ENCODE results near the gene ENTREP3.

ENTREP3 gene

DNA sequence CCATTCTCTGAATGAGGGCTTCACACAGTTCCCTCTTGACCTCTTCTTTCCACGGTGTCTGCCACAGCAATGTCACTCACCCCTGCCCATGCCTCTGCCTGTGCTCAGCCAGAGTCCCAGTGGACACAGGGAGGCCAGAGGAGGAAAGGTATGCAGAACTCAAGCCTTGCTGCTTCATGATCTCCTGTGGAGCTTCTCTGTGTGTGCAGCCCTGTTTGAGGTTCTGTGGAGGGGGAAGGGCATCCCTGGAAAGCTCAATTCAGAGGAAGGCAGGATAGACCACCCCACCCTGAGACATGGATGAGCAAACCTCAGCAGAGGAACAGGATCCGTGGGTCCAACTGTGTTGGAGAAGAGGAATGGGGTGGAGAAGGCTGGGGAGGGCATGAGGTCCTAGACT is 24.0 kb upstream of the ENTREP3 start:
- in situ Hi-C loops (cut with MboI; ENCODE audit: low sequenced_read_pairs): no loop called here

DNA sequence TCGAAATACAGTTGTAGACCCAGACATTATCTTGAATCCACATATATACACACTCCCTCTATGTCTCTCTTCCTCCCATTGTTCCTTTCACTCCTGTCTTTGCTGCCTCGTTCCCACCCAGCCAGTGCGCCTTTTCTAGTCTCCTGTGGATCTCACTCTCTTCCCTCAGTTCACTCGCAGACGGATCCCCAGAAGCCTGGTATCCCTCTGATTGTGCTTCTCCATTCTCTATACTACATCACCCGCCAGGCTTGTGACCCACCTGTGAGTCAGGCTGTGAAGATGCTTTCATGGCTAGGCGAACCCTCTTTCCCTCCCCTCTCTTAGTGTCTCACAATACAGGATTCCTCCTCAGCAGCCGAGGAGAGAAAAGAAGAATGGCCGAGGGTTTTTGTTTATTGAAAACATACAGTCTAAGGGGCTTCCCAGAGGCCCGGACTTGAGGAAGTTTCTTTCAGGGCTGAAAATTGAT is 23.4 kb upstream of the ENTREP3 start:
- in situ Hi-C loops (cut with MboI; ENCODE audit: low sequenced_read_pairs): no loop called here

DNA sequence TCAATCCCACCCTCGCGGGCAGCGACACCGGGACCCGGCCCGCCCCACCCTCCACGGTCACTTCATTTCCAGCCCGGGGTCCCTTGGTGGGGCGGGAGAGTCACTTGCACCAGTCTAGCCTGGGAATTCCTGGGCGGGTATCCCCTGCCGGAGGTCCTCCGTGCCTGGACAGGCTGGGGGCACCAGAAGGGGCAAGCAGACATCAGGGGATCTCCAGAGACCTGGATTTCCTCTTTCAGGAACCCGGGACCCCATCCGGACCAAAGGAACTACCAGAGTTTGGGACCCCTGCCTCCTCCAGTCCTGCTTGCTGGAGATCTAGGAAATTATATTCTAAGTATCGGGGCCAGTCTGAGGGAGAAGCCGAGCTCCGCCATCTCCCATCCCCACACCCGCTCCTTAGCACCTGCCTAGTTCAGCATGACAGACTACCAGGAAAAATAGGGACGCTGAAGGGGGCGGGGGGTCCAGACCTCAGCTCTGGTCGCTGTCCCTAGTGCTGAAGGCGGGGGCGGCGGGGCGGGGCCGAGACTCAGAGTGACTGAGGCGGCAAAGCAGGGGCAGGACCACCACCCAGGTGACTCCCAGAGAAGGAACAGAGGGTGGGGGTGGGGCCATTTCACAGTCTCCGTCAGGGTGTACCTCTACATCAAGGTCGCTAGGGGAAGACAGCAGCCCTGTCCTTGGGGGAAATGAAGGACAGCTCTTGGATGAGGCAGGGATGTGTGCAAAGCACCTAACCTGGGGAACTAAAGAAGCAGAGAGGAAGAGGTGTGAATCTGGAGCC is 22.8 kb upstream of the ENTREP3 start:
- in situ Hi-C loops (cut with MboI; ENCODE audit: low sequenced_read_pairs): no loop called here

DNA sequence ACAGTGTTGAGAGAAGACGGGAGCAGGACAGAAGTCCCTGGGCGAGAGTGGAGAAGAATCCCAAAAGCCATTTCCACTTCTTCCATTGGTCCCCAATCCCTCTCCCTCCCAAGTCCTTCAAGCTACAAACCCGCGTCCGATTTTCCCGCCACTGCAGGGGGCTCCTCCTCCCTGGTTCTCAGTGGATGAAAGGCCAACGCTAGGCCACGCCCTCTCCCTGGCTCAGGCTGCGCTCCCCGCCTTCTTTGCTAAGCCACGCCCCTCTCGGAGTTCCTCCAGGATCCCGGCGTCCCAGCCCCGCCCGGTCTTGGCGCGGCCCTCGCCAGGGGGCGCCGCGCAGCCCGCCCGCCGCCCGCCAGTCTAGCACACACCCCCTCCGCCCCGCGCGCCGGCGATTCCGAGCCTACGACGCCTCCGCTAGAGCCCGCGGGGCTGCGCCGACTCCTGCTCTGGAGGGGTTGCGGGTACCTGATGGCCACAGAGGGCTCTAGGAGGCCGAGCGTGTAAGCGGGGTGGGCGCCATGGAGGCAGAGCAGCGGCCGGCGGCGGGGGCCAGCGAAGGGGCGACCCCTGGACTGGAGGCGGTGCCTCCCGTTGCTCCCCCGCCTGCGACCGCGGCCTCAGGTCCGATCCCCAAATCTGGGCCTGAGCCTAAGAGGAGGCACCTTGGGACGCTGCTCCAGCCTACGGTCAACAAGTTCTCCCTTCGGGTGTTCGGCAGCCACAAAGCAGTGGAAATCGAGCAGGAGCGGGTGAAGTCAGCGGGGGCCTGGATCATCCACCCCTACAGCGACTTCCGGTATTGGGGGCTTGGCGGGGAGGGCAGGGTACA is 22.0 kb upstream of the ENTREP3 start, which contains the start of gene HCN3:
HCN3 (plus strand) TSS at position 394 of the 832 bp plus-strand sequence; CDS start at position 522, 128 bp downstream.
- in situ Hi-C loops (cut with MboI; ENCODE audit: low sequenced_read_pairs): no loop called here

DNA sequence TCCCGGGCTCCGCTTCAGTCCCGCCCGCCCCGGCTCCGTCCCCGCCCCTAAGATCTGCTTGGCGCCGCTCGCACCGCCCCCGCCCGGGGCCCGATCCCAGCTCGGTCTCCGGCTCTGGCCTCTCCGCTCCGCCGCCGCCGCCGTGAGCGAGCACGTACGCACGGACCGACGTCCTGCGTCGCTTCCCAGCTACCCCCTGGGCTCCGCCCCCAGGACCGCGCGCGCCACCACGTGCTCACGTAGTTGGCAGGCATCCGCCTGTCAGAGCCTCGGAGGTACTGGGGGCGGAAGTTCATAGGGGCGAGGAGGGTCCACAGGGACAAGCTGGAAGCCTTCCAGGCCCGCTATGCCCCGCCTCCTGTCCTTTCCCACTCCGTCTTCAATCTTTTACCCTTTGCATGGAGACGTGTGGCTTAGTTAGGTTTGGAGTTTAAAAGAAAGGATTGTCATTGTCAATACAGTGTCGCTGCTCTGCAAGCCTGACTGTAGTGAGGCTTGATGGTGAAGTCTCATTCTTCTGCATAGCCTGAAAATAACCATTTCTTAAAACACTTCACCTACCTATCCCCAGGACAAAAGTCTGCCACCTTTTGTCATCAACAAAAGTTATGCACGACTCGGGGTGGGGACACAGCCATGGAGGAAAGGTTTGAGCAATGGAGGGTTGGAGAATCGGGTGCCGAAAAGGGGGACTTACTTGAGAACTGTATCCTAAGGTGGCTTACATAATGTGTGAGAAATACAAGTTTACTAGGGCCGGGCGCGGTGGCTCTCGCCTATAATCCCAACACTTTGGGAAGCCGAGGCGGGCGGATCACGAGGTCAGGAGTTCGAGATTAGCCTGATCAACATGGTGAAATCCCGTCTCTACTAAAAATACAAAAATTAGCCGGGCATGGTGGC is 18.3 kb upstream of the ENTREP3 start, which contains the start of gene CLK2:
CLK2 (minus strand) TSS at position 162 of the 903 bp plus-strand sequence. CDS start 2,527 bp downstream, outside the sequence.
- in situ Hi-C loops (cut with MboI; ENCODE audit: low sequenced_read_pairs): no loop called here

DNA sequence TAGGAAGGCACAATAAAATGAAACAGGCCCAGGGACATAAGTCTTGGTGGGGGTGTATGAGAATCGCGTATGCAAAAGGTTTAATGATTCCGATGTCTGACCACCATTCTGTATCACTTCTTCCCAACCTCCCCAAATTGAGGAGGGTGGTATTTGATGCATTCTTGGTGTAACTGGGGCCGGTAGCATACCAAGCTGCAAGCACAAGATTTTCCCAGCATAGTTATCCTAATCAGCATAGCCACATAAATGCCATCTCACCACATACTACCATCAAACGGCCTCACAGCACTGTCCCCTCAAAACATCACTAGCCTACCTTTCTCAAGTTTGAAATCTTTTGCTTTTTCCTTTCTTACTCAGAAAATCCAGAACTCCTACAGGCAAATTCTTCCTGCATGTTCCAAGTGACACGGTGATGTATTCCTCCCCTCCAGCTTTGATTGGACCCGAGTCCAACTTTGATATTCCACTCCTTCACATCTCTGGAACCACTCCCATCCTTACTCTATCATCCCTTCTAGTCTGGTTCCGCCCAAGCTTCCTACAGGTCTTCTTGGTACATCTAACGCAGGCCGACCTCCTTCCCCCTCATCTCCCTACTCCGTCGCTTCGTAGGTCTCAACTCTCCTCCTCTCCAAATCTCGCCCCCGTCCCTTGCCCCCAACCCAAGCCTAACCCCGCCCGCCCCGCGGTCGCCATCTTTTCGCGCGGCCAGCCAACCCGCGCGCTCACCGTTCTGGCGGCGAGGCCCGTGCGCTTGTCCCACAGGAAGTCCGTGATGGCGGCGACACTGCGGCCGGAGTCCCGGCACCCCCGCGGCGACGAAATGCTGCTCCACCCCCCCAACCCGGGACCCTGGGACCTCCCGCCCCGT is 17.4 kb upstream of the ENTREP3 start:
- in situ Hi-C loops (cut with MboI; ENCODE audit: low sequenced_read_pairs): no loop called here

DNA sequence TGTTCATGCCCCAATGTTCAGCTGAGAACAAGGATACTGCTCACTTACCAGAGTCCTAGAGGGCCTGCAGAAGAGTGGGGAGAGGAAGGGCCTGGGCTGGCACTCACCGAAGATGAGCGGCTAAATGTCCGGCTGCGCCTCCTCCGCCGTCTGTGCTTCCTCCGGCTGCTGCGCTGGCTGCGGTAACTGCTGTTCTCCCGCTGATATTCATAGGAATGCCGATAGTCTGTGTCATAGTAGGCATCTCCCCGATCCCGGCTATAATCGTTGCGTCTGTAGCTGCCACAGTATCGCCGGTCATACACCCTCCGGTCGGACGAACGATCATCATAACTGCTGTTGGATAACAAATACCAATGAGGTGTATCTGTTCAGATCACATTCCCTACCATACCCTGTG is 14.1 kb upstream of the ENTREP3 start:
- in situ Hi-C loops (cut with MboI; ENCODE audit: low sequenced_read_pairs): no loop called here

DNA sequence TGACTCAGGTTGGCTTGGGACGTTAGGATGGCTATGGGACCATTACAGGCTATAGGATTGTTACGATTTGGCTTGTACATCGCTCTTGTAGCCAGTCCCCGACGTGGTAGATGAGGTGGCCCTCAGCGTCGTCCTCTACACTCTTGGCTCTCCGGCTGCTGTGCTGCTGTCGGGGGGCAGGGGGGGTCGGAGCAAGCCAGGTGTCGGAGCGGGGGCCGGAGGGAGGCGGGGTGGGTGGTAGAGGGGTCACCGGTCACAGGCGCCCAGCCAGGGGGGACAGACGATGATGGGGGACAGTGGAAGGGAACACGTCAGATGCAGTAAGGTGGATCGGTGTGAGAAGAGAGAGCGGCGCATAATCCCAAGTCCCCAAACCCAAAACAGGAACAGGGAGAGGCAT is 13.3 kb upstream of the ENTREP3 start:
- in situ Hi-C loops (cut with MboI; ENCODE audit: low sequenced_read_pairs): no loop called here

DNA sequence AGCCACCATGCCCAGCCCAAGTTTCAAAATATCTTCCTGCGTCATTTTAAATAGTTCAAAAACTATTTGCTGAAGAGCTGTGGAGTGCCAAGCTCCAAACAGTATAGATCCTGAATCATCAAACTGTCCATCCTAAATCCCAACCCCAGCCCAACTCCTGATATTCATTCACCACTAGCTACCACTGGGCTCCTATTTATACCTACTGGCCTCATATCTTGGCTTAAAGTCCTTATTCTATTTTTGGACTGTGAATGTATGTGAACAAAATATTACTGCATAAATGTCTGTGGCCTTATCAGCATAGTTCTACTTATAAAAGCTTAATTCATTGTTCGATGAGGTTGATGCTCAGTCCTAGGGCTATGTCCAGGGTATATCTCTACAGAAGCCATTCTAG is 12.1 kb upstream of the ENTREP3 start:
- in situ Hi-C loops (cut with MboI; ENCODE audit: low sequenced_read_pairs): no loop called here

DNA sequence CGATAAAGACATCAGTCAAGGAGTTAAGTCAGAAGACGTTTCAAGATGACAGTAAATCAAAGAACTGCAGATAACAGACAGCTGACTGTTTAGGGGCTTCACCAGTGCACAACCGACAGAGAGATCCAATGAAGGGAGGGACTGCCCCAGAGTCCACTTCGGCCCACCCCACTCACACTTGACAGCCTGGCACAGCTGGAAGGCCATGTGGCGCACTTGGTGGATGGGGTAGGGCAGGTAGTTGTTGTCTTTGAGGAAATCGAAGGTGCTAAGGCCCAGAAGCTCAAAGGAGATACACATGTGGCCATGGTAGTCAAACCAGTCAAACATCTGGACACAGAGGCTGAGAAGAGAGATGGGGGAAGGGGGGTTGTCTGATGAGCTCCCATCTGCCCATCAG is 11.3 kb upstream of the ENTREP3 start:
- in situ Hi-C loops (cut with MboI; ENCODE audit: low sequenced_read_pairs): no loop called here

DNA sequence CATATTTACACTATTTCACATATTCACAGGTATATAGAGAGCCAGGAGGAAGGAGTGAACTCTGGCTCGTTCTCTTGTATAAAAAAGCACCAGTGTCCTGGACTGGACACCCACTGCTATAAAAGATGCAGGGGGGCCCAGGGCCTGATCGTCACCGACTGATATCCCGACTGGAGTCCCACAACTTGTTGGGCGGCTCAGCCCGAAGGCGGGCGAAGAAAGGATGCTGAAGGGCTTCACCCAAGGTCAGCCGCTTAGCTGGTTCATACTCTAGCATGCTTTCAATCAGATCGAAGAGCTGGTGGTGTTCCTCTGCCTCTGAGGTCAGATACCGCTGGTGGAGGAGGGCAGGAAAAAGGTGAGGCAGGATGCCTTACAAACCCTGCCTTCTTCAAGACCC is 7.8 kb upstream of the ENTREP3 start:
- in situ Hi-C loops (cut with MboI; ENCODE audit: low sequenced_read_pairs): no loop called here

DNA sequence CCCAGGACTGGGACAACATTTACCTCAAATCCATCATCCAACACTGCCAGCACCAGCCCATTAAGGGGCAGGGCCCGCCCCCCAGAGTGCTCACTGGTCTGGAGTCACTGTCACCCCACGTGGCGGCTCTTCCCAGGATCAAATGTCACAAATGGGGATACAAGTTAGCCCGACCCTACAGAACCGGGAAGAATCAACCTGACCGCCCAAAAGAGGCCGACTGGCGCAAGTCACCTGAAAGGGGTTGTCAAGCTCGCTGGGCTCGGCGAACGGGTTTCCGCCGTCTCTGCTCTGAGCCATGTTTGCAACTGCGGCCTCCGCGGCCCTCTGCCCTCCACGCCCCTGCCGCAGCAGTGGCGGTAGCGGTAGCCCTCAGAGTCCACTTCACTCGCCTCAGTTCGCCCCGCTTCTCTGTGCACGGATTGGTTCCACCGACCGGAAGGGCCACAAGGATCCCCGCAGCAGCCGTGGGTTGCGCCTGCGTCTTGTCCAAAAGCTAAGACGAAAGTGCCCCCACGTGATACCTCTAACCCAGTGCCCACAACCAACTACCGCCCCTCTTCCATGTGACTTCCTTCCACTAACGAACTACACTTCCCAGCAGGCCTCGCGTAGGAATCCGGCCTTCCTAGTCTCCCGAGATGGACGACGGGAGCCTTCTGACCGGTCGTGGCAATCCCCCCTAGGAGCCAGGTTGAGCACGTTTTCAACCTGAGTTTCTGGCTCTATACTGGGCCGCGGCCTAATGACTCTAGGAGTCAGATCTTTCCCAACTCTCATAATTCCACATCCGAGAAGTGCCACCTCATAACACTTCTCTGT is 6.8 kb upstream of the ENTREP3 start, which contains the start of gene SCAMP3:
SCAMP3 (minus strand) TSS at position 509 of the 822 bp plus-strand sequence; CDS start at position 300, 209 bp downstream.
- in situ Hi-C loops (cut with MboI; ENCODE audit: low sequenced_read_pairs): no loop called here

DNA sequence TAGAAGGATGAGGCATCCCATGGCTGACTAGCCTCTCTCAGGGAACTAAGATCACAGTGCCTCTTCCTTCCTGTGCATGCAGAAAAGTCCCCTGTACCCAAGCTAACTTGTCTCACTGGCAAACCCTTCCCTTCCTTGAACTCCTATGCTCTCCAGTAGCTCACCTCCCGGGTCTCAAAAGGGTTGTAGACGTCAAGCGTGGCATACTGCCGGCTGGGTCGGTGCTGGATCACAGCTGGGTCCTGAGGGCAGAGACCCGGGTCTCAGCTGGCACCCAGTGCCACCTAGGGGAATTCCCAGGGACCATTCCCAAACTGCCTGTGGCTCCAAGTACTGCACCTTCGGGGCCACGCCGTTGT is 6.2 kb upstream of the ENTREP3 start:
- in situ Hi-C loops (cut with MboI; ENCODE audit: low sequenced_read_pairs): no loop called here

DNA sequence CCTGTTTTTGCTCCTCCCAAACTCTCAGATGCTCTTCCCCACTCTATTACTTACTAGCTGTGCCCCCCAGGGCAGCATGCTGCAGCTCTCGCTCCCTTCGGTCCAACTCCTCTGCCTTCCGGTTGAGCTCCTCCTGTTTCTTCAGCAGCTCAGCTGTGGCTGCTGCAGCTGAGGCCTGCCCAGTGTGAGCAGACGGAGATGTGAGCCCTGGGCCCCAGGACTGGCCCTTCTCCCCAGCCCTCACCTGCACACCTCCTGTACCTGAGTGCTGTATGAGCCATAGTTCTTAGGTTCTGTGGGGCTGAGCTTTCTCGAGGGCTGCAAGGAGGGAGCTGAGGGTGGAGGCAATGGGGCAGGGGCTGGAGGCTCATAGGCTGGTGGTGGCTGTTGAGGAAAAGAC is 5.0 kb upstream of the ENTREP3 start:
- in situ Hi-C loops (cut with MboI; ENCODE audit: low sequenced_read_pairs): no loop called here

DNA sequence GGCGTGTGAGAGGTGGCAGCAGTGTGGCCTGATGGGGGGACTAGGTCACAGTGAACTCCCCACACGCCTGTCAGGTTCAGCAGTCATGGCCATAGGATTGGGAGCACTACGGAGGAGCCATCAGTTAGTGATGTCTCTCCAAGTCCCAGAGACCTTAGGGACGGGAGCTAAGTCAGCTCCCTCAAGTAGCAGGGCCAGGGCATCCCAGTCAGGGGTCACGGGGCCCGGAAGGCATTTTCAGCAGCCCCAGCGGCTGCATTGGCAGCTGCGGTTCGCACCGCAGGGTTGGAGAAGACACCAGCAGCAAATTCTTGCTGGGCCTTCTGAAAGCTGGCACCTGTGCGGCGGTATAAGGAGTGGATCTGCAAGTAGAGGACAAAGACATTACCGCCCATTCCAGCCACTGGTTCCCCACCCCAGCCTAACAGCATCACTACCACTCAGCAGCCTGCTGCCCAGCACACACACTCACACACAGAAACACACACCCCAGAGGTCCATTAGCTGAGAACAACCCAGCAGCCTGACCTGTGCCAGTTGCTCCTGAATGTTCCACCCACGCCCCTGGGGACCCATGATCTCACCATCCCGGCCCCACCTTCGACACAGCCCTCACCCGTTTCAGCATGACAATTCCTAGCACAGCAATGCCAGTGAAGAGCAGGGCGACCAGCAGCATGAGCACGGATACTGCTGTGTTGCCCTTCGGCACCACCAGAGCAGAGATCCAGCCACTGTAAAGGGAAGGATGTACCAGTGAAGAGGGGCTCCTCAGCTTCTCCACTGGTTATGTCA is 972 bp upstream of the ENTREP3 start:
- in situ Hi-C loops (cut with MboI; ENCODE audit: low sequenced_read_pairs): no loop called here

DNA sequence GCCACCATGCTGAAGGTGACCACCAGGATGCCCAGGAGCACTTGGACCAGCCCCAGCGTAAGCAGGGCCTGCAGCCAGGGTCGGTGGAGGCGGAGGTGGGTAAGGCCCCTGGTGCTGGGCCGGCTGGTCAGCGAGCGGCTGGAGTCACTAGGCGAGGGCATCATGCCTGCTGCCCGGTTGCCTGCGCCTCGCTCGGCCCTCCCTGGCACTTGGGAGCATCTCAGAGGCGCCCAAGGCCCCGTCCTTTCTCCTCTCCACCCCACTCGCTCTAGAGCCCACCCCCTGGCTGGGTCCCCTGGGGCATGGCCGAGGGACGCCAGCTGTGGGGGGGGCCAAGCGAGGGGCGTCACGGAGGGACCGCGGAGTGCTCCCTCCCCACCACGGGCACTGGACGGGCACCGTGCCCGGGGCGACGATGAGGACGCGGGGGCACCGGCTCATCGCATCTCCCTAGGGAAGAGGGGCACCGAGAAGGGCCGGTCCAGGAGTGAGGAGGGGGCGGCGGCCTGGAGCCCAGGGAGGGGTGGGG is 505 bp downstream of the ENTREP3 start:
- in situ Hi-C loops (cut with MboI; ENCODE audit: low sequenced_read_pairs): no loop called here

DNA sequence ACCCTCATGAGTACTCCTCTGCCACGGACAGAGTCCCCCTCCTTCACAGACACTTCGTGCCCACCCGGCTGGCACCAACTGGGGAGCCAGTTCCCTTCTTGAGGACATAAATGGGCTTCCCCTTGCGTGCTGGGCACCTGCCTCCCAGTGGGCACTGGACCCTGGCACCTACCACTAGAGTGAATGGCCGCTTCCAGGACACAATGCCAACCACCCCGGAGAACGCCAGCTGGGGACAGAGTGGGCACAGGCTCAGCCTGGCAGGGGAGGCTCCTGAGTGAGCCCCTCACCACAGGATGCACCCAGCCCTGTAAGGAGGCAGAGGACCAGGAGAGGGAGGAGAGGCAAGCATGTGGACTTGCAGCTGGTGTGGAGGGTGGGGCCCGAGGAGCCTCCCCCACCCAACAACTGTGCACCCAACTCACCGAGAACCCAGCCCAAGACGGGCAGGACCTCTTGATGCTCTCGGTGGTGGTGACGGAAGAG is 1.0 kb downstream of the ENTREP3 start:
- in situ Hi-C loops (cut with MboI; ENCODE audit: low sequenced_read_pairs): no loop called here

DNA sequence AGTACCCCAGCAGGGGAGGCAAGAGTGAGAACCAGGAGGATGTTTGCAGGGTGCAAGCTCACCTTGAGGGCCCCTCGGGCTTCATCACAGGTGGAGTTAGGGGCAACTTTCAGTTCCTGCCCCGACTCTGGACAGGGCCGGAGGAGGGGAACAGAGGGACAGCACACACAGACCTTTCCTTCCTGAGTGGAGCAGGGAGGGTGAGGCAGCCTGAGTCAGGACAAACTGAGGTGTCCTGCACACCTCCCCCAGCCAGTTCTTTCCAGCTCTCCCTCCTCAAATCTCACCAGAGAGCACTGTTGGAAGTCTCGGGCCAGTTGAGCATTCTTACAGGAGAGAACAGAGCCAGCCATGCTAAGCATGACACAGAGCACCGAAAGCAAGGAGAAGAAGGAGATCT is 1.5 kb downstream of the ENTREP3 start:
- in situ Hi-C loops (cut with MboI; ENCODE audit: low sequenced_read_pairs): no loop called here

All from HL-60/S4 treated with phorbol 12-myristate 13-acetate at 8.2 ng/mL for 4 days and 3 days (cell line).